AML-193 (cell line): ENCODE results near the gene MSLN.
A peak's percentile ranks its signal among the peaks of the same experiment; 100 is the strongest.

Experiments used
- DNase-seq, 2 experiments: peaks; one replicate each; lab custom pipeline; 2025; lab: John Stamatoyannopoulos, UW

MSLN gene

GRCh38 chr16:760545-761343, at the start of gene MSLN:
Gene MSLN (plus strand): TSS chr16:760734. CDS start chr16:762681, 1,947 bp downstream.
- DNase-seq, result no peak

GRCh38 chr16:711084-711483, 49.5 kb upstream of the MSLN start:
- no peak for DNase-seq

- peak; percentile 35 to 49 for DNase-seq
Observed at GRCh38 chr16:711548-712320, 48.8 kb upstream of the MSLN start.

- peak in 1 of 2 experiments; percentile 18 for DNase-seq
Observed at GRCh38 chr16:712740-713250, 47.7 kb upstream of the MSLN start.

- no peak for DNase-seq
Observed at GRCh38 chr16:714079-714478, 46.5 kb upstream of the MSLN start.

GRCh38 chr16:714558-715476, 45.7 kb upstream of the MSLN start, which contains the start of gene METRN:
Gene METRN (plus strand): TSS chr16:715118. CDS start chr16:715290, 172 bp downstream.
- DNase-seq, result peak; percentile 73 to 74

GRCh38 chr16:715477-716199, 44.9 kb upstream of the MSLN start:
- no peak for DNase-seq

- DNase-seq, result no peak
Observed at GRCh38 chr16:716200-716568, 44.4 kb upstream of the MSLN start.

GRCh38 chr16:716768-717325, 43.7 kb upstream of the MSLN start:
- DNase-seq, result no peak

GRCh38 chr16:717450-718245, 42.9 kb upstream of the MSLN start:
- DNase-seq, result no peak

- DNase-seq, result no peak
Observed at GRCh38 chr16:718389-718788, 42.1 kb upstream of the MSLN start.

- no peak for DNase-seq
Observed at GRCh38 chr16:718922-719321, 41.6 kb upstream of the MSLN start.

GRCh38 chr16:719815-720446, 40.6 kb upstream of the MSLN start:
- DNase-seq, result no peak

- DNase-seq, result peak; percentile 29 to 39
Observed at GRCh38 chr16:720447-720989, 40.0 kb upstream of the MSLN start.

GRCh38 chr16:720990-721764, 39.4 kb upstream of the MSLN start, which contains the start of gene ANTKMT:
Gene ANTKMT (plus strand): TSS chr16:721146. CDS start chr16:721275, 129 bp downstream.
- peak; percentile 73 to 82 for DNase-seq

- DNase-seq, result no peak
Observed at GRCh38 chr16:721765-722540, 38.6 kb upstream of the MSLN start.

- no peak for DNase-seq
Observed at GRCh38 chr16:722835-723633, 37.5 kb upstream of the MSLN start.
